Mucosa of rectum (tissue), 2 donors: Measurements from ENCODE around the gene NLN.
"Not testable (repeated sequence)": the region's sequence is repeated elsewhere in the genome, so short reads cannot be mapped to it uniquely, and the experiment has no call there.

ENCODE experiments used
- H3K27ac ChIP-seq, 2 donors: one replicate each; pipeline ENCODE4 v1.7.0; 2013; ENCODE audit warnings: inconsistent platforms in 2 of 2, low read depth in 2 of 2, low read length in 2 of 2
- H3K27me3 ChIP-seq, 2 donors: one replicate each; pipeline ENCODE4 v1.7.0; 2013; ENCODE audit warnings: low read length in 2 of 2; ENCODE audit not compliant: control insufficient read depth in 2 of 2, insufficient read depth in 2 of 2
- H3K36me3 ChIP-seq, 2 donors: one replicate each; pipeline ENCODE4 v1.7.0; 2013; ENCODE audit warnings: low read length in 2 of 2; ENCODE audit not compliant: control insufficient read depth in 2 of 2, insufficient read depth in 2 of 2
- H3K4me1 ChIP-seq, 2 donors: one replicate each; pipeline ENCODE4 v1.7.0; 2013; ENCODE audit warnings: low read length in 2 of 2, mild to moderate bottlenecking in 1 of 2; ENCODE audit not compliant: control insufficient read depth in 2 of 2, insufficient read depth in 2 of 2
- H3K4me3 ChIP-seq, 2 donors: one replicate each; pipeline ENCODE4 v1.7.0; 2013; ENCODE audit warnings: low read length in 2 of 2
- H3K9ac ChIP-seq, 2 donors: one replicate each; pipeline ENCODE4 v1.7.0; 2013; ENCODE audit warnings: low read length in 2 of 2, low read depth in 1 of 2, mild to moderate bottlenecking in 1 of 2
- H3K9me3 ChIP-seq, 2 donors: one replicate each; pipeline ENCODE4 v1.7.0; 2013; ENCODE audit warnings: low read length in 2 of 2; ENCODE audit not compliant: control insufficient read depth in 2 of 2
- donor health status: healthy.
- donor health status: Normal muscosa, but diverticular disease.

NLN gene

GRCh38 chr5:65858316-65858715 is 136.3 kb downstream of the NLN start:
- no peak overlapping the region for H3K9ac ChIP-seq
- no peaks in the 10 kb centered on the region for H3K4me1 ChIP-seq
- no peaks in the 10 kb centered on the region for H3K36me3 ChIP-seq
- no peak overlapping the region for H3K27ac ChIP-seq
- H3K4me3 ChIP-seq, result no peak overlapping the region
- H3K27me3 ChIP-seq, result peaks cover 14 to 32% of the 10 kb centered on the region in 2 donors
- no peaks in the 10 kb centered on the region for H3K9me3 ChIP-seq

GRCh38 chr5:65861830-65862241 is 139.8 kb downstream of the NLN start:
- Histone ChIP-seq H3K9ac (no peak overlapping the region), H3K4me3 (no peak overlapping the region), H3K27ac (no peak overlapping the region), H3K27me3 (peaks cover 20 to 50% of the 10 kb centered on the region in 2 donors), H3K4me1 (no peaks in the 10 kb centered on the region), H3K36me3 (no peaks in the 10 kb centered on the region), H3K9me3 (no peaks in the 10 kb centered on the region)

GRCh38 chr5:65862384-65862783 is 140.4 kb downstream of the NLN start:
- Histone ChIP-seq H3K4me1 (no peaks in the 10 kb centered on the region), H3K27me3 (peaks cover 20 to 54% of the 10 kb centered on the region in 2 donors), H3K36me3 (no peaks in the 10 kb centered on the region), H3K4me3 (no peak overlapping the region), H3K27ac (no peak overlapping the region), H3K9me3 (no peaks in the 10 kb centered on the region), H3K9ac (no peak overlapping the region)

GRCh38 chr5:65863747-65864146 is 141.7 kb downstream of the NLN start:
- Histone ChIP-seq H3K9me3 (no peaks in the 10 kb centered on the region), H3K36me3 (no peaks in the 10 kb centered on the region), H3K9ac (no peak overlapping the region), H3K27me3 (peaks cover 25 to 57% of the 10 kb centered on the region in 2 donors), H3K4me3 (no peak overlapping the region), H3K27ac (no peak overlapping the region), H3K4me1 (no peaks in the 10 kb centered on the region)

GRCh38 chr5:65866837-65867521 is 145.0 kb downstream of the NLN start:
- H3K36me3 ChIP-seq, result no peaks in the 10 kb centered on the region

GRCh38 chr5:65867542-65868195 is 145.7 kb downstream of the NLN start:
- H3K4me3 ChIP-seq, result no peak overlapping the region

More at GRCh38 chr5:65866837-65867521, 145.0 kb downstream of the NLN start:
- H3K4me3 ChIP-seq, result no peak overlapping the region
- H3K9ac ChIP-seq, result no peak overlapping the region
- H3K9me3 ChIP-seq, result no peaks in the 10 kb centered on the region
- no peaks in the 10 kb centered on the region for H3K4me1 ChIP-seq
- H3K27me3 ChIP-seq, result peaks cover 17 to 54% of the 10 kb centered on the region in 2 donors
- H3K27ac ChIP-seq, result no peak overlapping the region

GRCh38 chr5:65868509-65868908 is 146.5 kb downstream of the NLN start:
- no peaks in the 10 kb centered on the region for H3K36me3 ChIP-seq
- no peak overlapping the region for H3K4me3 ChIP-seq
- H3K27me3 ChIP-seq, result peaks cover 19 to 52% of the 10 kb centered on the region in 2 donors
- no peak overlapping the region for H3K9ac ChIP-seq
- H3K9me3 ChIP-seq, result no peaks in the 10 kb centered on the region
- no peaks in the 10 kb centered on the region for H3K4me1 ChIP-seq
- H3K27ac ChIP-seq, result no peak overlapping the region

More at GRCh38 chr5:65867542-65868195, 145.7 kb downstream of the NLN start:
- Histone ChIP-seq H3K27ac (no peak overlapping the region), H3K36me3 (no peaks in the 10 kb centered on the region), H3K9ac (no peak overlapping the region), H3K9me3 (no peaks in the 10 kb centered on the region), H3K27me3 (peaks cover 17 to 48% of the 10 kb centered on the region in 2 donors), H3K4me1 (no peaks in the 10 kb centered on the region)

GRCh38 chr5:65871182-65871581 is 149.2 kb downstream of the NLN start:
- Histone ChIP-seq H3K36me3 (no peaks in the 10 kb centered on the region), H3K27me3 (peaks cover 11 to 46% of the 10 kb centered on the region in 2 donors), H3K9me3 (no peaks in the 10 kb centered on the region), H3K4me3 (no peak overlapping the region), H3K4me1 (no peaks in the 10 kb centered on the region), H3K27ac (no peak overlapping the region), H3K9ac (no peak overlapping the region)

GRCh38 chr5:65871776-65872175 is 149.8 kb downstream of the NLN start:
- not testable (repeated sequence) for H3K27ac ChIP-seq, H3K4me3 ChIP-seq, H3K4me1 ChIP-seq, H3K9ac ChIP-seq, H3K9me3 ChIP-seq, H3K36me3 ChIP-seq
- H3K27me3 ChIP-seq, result peaks cover 11 to 45% of the 10 kb centered on the region in 2 donors

- no peak overlapping the region for H3K9ac ChIP-seq
- peaks cover 13 to 41% of the 10 kb centered on the region in 2 donors for H3K27me3 ChIP-seq
- H3K4me1 ChIP-seq, result no peaks in the 10 kb centered on the region
- no peak overlapping the region for H3K27ac ChIP-seq
- peaks cover 0 to 3% of the 10 kb centered on the region in 2 donors for H3K9me3 ChIP-seq
- no peaks in the 10 kb centered on the region for H3K36me3 ChIP-seq
- H3K4me3 ChIP-seq, result no peak overlapping the region
These were observed 151.3 kb downstream of the NLN start for GRCh38 chr5:65873181-65873750.
